H1 (cell line): ENCODE results near the gene RNF212. TPM values are rescaled to one million over a fixed set of nuclear protein-coding genes. Genes with fewer than 3 reads are reported as not detected.

Experiments used
- CTCF ChIA-PET: fragments of 300-600 bp; sonication (Branson Sonifier 250); formaldehyde crosslinking; loops from one replicate; lab custom pipeline; 2021; ENCODE audit not compliant: partially characterized antibody; lab: Charles Lee
- POLR2A ChIA-PET: fragments of 300-600 bp; sonication (Branson Sonifier 250); formaldehyde crosslinking; loops from one replicate; lab custom pipeline; 2021; ENCODE audit warnings: inconsistent platforms; ENCODE audit not compliant: partially characterized antibody; lab: Charles Lee
- DNase-seq, 2 experiments: peaks; one replicate each; pipeline versions ENCODE4 v3.0.0 to v3.0.0-alpha.2; 2010 to 2022; ENCODE audit warnings: low spot score in 2 of 2, low read depth in 1 of 2, mixed read lengths in 1 of 2
- FAIRE-seq: peaks from 2 replicates; lab custom pipeline; 2011; peaks lifted over from hg19 to GRCh38; lab: Jason Lieb, UNC
- H2AFZ ChIP-seq: 2 replicates; pipeline ENCODE4 v1.8.1; 2012; ENCODE audit warnings: low read length, inconsistent platforms
- H2AK5ac ChIP-seq: 2 replicates; pipeline ENCODE4 v1.6.1; 2013; ENCODE audit warnings: low read depth, low read length
- H2BK120ac ChIP-seq: replicated peaks from 2 replicates; pipeline ENCODE3; 2013; ENCODE audit warnings: low read depth, low read length, inconsistent platforms
- H2BK12ac ChIP-seq: 2 replicates; pipeline ENCODE4 v1.6.1; 2013; ENCODE audit warnings: low read depth, low read length
- H2BK15ac ChIP-seq: 2 replicates; pipeline ENCODE4 v1.6.1; 2013; ENCODE audit warnings: low read length
- H2BK20ac ChIP-seq: 2 replicates; pipeline ENCODE4 v1.6.1; 2013; ENCODE audit warnings: low read length
- H2BK5ac ChIP-seq: 2 replicates; pipeline ENCODE4 v1.6.1; 2013; ENCODE audit warnings: low read depth, low read length
- H3K14ac ChIP-seq: 2 replicates; pipeline ENCODE4 v1.6.1; 2013; ENCODE audit warnings: inconsistent platforms; ENCODE audit not compliant: insufficient read length
- H3K18ac ChIP-seq: 2 replicates; pipeline ENCODE4 v1.6.1; 2013; ENCODE audit warnings: low read length; ENCODE audit errors: extremely low read depth
- H3K23ac ChIP-seq: 2 replicates; pipeline ENCODE4 v1.6.1; 2013; ENCODE audit warnings: inconsistent platforms; ENCODE audit not compliant: insufficient read length
- H3K23me2 ChIP-seq: 2 replicates; pipeline ENCODE4 v1.6.1; 2013; ENCODE audit warnings: low read depth, low read length
- H3K27ac ChIP-seq: 2 replicates; pipeline ENCODE4 v1.6.1; 2011; ENCODE audit warnings: low read depth, low read length, inconsistent platforms
- H3K27me3 ChIP-seq, 4 experiments: replicated peaks in 1 of 4; 1 replicate in 1 of 4; 2 replicates in 3 of 4; pipeline versions ENCODE4 v1.6.1 to v1.8.1; 2011 to 2013; ENCODE audit warnings: low read length in 3 of 4, mild to moderate bottlenecking in 3 of 4, inconsistent platforms in 2 of 4, mixed read lengths in 2 of 4, moderate library complexity in 1 of 4; ENCODE audit not compliant: control insufficient read depth in 3 of 4, insufficient read depth in 3 of 4; ENCODE audit errors: extremely low read depth in 1 of 4
- H3K36me3 ChIP-seq, 4 experiments: 2 replicates each; pipeline versions ENCODE4 v1.6.1 to v1.8.1; 2011 to 2013; ENCODE audit warnings: mild to moderate bottlenecking in 4 of 4, low read length in 3 of 4, moderate library complexity in 2 of 4, control low read depth in 1 of 4, inconsistent platforms in 1 of 4; ENCODE audit not compliant: insufficient read depth in 4 of 4, control insufficient read depth in 2 of 4
- H3K4ac ChIP-seq: replicated peaks from 2 replicates; pipeline ENCODE3; 2013; ENCODE audit warnings: low read length, low read depth, mixed read lengths, inconsistent platforms; ENCODE audit not compliant: insufficient read length
- H3K4me1 ChIP-seq, 4 experiments: replicated peaks in 1 of 4; 1 replicate in 1 of 4; 2 replicates in 3 of 4; pipeline versions ENCODE4 v1.6.1 to v1.8.1; 2011 to 2013; ENCODE audit warnings: low read length in 3 of 4, inconsistent platforms in 2 of 4, mixed read lengths in 1 of 4; ENCODE audit not compliant: insufficient read depth in 4 of 4, control insufficient read depth in 3 of 4
- H3K4me2 ChIP-seq, 2 experiments: 2 replicates each; pipeline versions ENCODE4 v1.6.1 to v1.8.1; 2011 to 2013; ENCODE audit warnings: low read depth in 2 of 2, low read length in 2 of 2, control low read depth in 1 of 2, inconsistent platforms in 1 of 2, mild to moderate bottlenecking in 1 of 2; ENCODE audit not compliant: insufficient read depth in 1 of 2
- H3K4me3 ChIP-seq, 4 experiments: fragments of 200-600, 300-600 bp in 1 of 4; sonication (generic), shearing (Covaris generic), sonication (Bioruptor Twin) in 1 of 4; 2 replicates each; pipeline versions ENCODE4 v1.5.1 to v1.8.1; 2011 to 2016; ENCODE audit warnings: low read length in 4 of 4, low read depth in 3 of 4, control low read depth in 2 of 4, inconsistent platforms in 2 of 4, mild to moderate bottlenecking in 2 of 4, mixed read lengths in 1 of 4, moderate library complexity in 1 of 4; ENCODE audit not compliant: insufficient read depth in 2 of 4; ENCODE audit errors: extremely low read depth in 1 of 4
- H3K56ac ChIP-seq: replicated peaks from 2 replicates; pipeline ENCODE3; 2013; ENCODE audit warnings: low read depth, mild to moderate bottlenecking, mixed read lengths, low read length, inconsistent platforms; ENCODE audit not compliant: insufficient read length
- H3K79me1 ChIP-seq: 2 replicates; pipeline ENCODE4 v1.6.1; 2013; ENCODE audit warnings: low read depth, low read length, control low read depth
- H3K79me2 ChIP-seq, 2 experiments: 2 replicates each; pipeline versions ENCODE4 v1.6.1 to v1.8.1; 2012 to 2013; ENCODE audit warnings: low read length in 2 of 2, mild to moderate bottlenecking in 2 of 2, inconsistent platforms in 1 of 2; ENCODE audit not compliant: insufficient read depth in 2 of 2, control insufficient read depth in 1 of 2
- H3K9ac ChIP-seq, 4 experiments: replicated peaks in 1 of 4; 1 replicate in 1 of 4; 2 replicates in 3 of 4; pipeline versions ENCODE4 v1.6.1 to v1.8.1; 2011 to 2013; ENCODE audit warnings: low read depth in 3 of 4, low read length in 3 of 4, control low read depth in 2 of 4, mild to moderate bottlenecking in 2 of 4, moderate library complexity in 2 of 4, inconsistent platforms in 1 of 4; ENCODE audit errors: extremely low read depth in 1 of 4
- H3K9me3 ChIP-seq, 2 experiments: 2 replicates each; pipeline versions ENCODE4 v1.6.1 to v1.8.1; 2012 to 2013; ENCODE audit warnings: mild to moderate bottlenecking in 2 of 2, moderate library complexity in 2 of 2, control low read depth in 1 of 2, inconsistent platforms in 1 of 2, low read depth in 1 of 2, low read length in 1 of 2, mixed read lengths in 1 of 2; ENCODE audit not compliant: insufficient read depth in 2 of 2
- H4K20me1 ChIP-seq, 2 experiments: replicated peaks in 1 of 2; 2 replicates each; pipeline versions ENCODE3 to v1.8.1; 2011 to 2013; ENCODE audit warnings: inconsistent platforms in 2 of 2, low read length in 2 of 2, mild to moderate bottlenecking in 1 of 2; ENCODE audit not compliant: insufficient read depth in 2 of 2, control insufficient read depth in 1 of 2
- H4K5ac ChIP-seq: 2 replicates; pipeline ENCODE4 v1.6.1; 2013; ENCODE audit warnings: low read length, low read depth, mixed read lengths, inconsistent platforms; ENCODE audit not compliant: insufficient read length
- H4K8ac ChIP-seq: 2 replicates; pipeline ENCODE4 v1.8.0; 2013; ENCODE audit warnings: mild to moderate bottlenecking, moderate library complexity, low read length, inconsistent platforms; ENCODE audit not compliant: insufficient read depth; ENCODE audit errors: extremely low read depth
- H4K91ac ChIP-seq: replicated peaks from 2 replicates; pipeline ENCODE3; 2013; ENCODE audit warnings: low read length, mixed read lengths, inconsistent platforms; ENCODE audit not compliant: insufficient read length
- CBX5 ChIP-seq: fragments of 300-800, 300-1000 bp; sonication (generic); IDR thresholded peaks from 2 replicates; pipeline ENCODE4 v1.7.1; 2016; ENCODE audit warnings: antibody characterized with exemption, low read length, low read depth
- JUND ChIP-seq: IDR thresholded peaks from 2 replicates; pipeline ENCODE4 v1.6.1; 2011; ENCODE audit warnings: mild to moderate bottlenecking, improper control_type of control experiment, low read length
- NRF1 ChIP-seq: IDR thresholded peaks from 2 replicates; pipeline ENCODE4 v1.6.1; 2011; ENCODE audit warnings: mild to moderate bottlenecking, low read depth, low read length, improper control_type of control experiment
- POU5F1 ChIP-seq: IDR thresholded peaks from 2 replicates; pipeline ENCODE4 v1.6.1; 2011; ENCODE audit warnings: low read depth, mild to moderate bottlenecking, low read length, moderate library complexity
- SIN3A ChIP-seq, 2 experiments: IDR thresholded peaks in 1 of 2; conservative IDR thresholded peaks in 1 of 2; 2 replicates each; pipeline ENCODE4 v1.6.1; 2011 to 2012; ENCODE audit warnings: low read length in 2 of 2, improper control_type of control experiment in 1 of 2, low read depth in 1 of 2, mild to moderate bottlenecking in 1 of 2
- SIX5 ChIP-seq: IDR thresholded peaks from 2 replicates; pipeline ENCODE4 v1.6.1; 2011; ENCODE audit warnings: mild to moderate bottlenecking, low read depth, low read length
- WGBS, 2 experiments: shearing (Covaris generic) in 1 of 2; methylation state at CpG; one replicate each; pipeline versions ENCODE4 v1.1.6 to v1.1.7; 2013 to 2015; ENCODE audit warnings: low lambda C conversion rate in 2 of 2, mixed read lengths in 2 of 2, inconsistent platforms in 1 of 2, low coverage in 1 of 2, missing lambda C conversion rate in 1 of 2; ENCODE audit not compliant: insufficient replicate concordance in 2 of 2, insufficient coverage in 1 of 2, insufficient read length in 1 of 2; ENCODE audit errors: extremely low coverage in 1 of 2, missing lambda C conversion rate in 1 of 2; 5-methylcytosine and 5-hydroxymethylcytosine counted together
- polyA plus RNA-seq, 7 experiments: library from polyadenylated mRNA; depleted of rRNA in 3 of 7; stranded (reverse) in 5 of 7; unstranded in 2 of 7; fragments of >200 nt in 5 of 7; fragments of 200-250 nt in 2 of 7; gene quantifications; 1 replicate in 5 of 7; 2 replicates in 1 of 7; 4 replicates in 1 of 7; pipeline versions ENCODE4 v1.2.1 to v1.2.3, GENCODE V29; 2011 to 2013; ENCODE audit warnings: missing spikeins in 2 of 7, mixed read lengths in 2 of 7
- total RNA-seq: library from RNA; stranded (reverse); fragmentation: NEBNext Ultra II Directional; extraction: Animal tissue kit (Norgen Biotek cat#: 25700); gene quantifications from 2 replicates; pipeline ENCODE4 v1.2.1, GENCODE V29; 2021
- TF ChIP-seq, protein P1 (sequence below): IDR thresholded peaks from 2 replicates; pipeline ENCODE4 v1.6.1; 2011; ENCODE audit warnings: low read length, improper control_type of control experiment

Gene RNF212
- total and polyA plus RNA-seq, 2 of the 8 experiments (the other 6 are each of a cell fraction or from before 2014, with no cell fraction given): 3.4 to 5.4 TPM

DNA sequence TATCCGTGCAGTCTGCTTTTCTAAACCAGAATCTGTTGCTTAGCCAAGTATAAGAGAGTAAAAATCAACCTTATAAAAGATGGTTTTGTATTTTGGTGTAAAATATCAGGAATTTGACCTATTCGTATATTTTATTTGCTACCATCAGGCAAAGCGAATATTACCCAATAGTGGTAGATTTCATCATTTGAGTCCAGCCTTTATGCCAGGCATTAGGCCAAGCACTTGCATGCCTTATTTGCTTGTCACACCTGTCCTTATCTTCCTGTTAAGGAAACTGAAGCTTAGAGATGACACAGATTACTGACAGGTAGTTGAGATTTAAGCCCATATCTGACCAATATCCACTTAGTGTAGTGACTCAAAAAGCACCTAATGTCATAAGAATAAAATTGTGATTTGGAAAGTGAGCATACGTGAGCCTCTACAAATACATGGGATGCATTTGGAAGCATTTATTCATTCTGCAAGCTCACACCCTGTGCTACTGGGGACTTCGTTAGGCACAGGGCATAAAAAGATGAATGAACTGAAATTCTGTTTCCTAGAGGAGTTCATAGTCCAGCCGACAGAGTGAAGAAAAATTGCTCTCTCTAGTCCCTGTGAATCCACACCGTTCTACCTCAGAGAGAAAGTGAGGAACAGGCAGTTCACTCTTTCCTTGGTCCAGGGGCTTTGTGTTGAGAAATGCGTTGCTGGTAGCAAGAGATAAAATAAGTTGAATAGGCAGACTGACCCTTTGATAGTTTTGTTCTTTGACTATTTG is 2.3 kb upstream of the RNF212 start:
- no peak for TF ChIP-seq SIN3A (conservative IDR thresholded peaks at IDR 0.05 in 1 of 2, IDR thresholded peaks at IDR 0.05 in 1 of 2; ENCODE audit: low read depth in 1 of 2, low read length in 2 of 2)
- TF ChIP-seq POU5F1: no peak
- no peak for TF ChIP-seq NRF1
- TF ChIP-seq, protein P1, sequence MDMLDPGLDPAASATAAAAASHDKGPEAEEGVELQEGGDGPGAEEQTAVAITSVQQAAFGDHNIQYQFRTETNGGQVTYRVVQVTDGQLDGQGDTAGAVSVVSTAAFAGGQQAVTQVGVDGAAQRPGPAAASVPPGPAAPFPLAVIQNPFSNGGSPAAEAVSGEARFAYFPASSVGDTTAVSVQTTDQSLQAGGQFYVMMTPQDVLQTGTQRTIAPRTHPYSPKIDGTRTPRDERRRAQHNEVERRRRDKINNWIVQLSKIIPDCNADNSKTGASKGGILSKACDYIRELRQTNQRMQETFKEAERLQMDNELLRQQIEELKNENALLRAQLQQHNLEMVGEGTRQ: no peak
- no peak for TF ChIP-seq SIX5
- TF ChIP-seq JUND: no peak
- TF ChIP-seq CBX5: no peak
- no peak overlapping the region for H2BK5ac ChIP-seq
- H4K20me1 ChIP-seq: no peaks in the 10 kb centered on the region
- no peaks in the 10 kb centered on the region for H3K79me1 ChIP-seq
- H3K4me3 ChIP-seq: no peak overlapping the region
- H2BK20ac ChIP-seq: no peak overlapping the region
- H2BK12ac ChIP-seq: no peak overlapping the region
- H3K27ac ChIP-seq: no peak overlapping the region
- DNase-seq (no peak), FAIRE-seq (no peak)
- ChIA-PET CTCF (interaction anchor here (0.9 to 3.8 kb wide), 7 partner anchors 9 to 153 kb away, joined by 3 to 25 read pairs (median 4); no protein-coding TSS in a partner anchor), POLR2A (no interaction called here)
- H3K56ac ChIP-seq: no peak overlapping the region
- no peak overlapping the region for H2AFZ ChIP-seq
- H3K14ac ChIP-seq: no peak overlapping the region
- no peak overlapping the region for H4K5ac ChIP-seq
- H3K9ac ChIP-seq: no peak overlapping the region
- no peaks in the 10 kb centered on the region for H3K36me3 ChIP-seq
- no peak overlapping the region for H3K4ac ChIP-seq
- no peak overlapping the region for H4K8ac ChIP-seq
- WGBS, 2 experiments: 82% methylated on average over 8 of the region's 8 CpGs; no CpG with 5 or more reads in 1 of the 2 experiments
- peaks cover 0 to 4% (median 0%) of the 10 kb centered on the region in 4 experiments; a peak in 1 of 7 replicates for H3K4me1 ChIP-seq
- H2BK120ac ChIP-seq: no peak overlapping the region
- H3K18ac ChIP-seq: no peak overlapping the region
- no peak overlapping the region for H4K91ac ChIP-seq
- peaks cover 7 to 21% (median 14%) of the 10 kb centered on the region in 4 experiments for H3K27me3 ChIP-seq
- no peak overlapping the region for H2BK15ac ChIP-seq
- peaks cover 2% of the 10 kb centered on the region; the same call in 1 of the 2 replicates for H3K23me2 ChIP-seq
- H2AK5ac ChIP-seq: no peak overlapping the region
- no peak overlapping the region for H3K4me2 ChIP-seq
- no peaks in the 10 kb centered on the region for H3K79me2 ChIP-seq
- no peak overlapping the region for H3K23ac ChIP-seq
- H3K9me3 ChIP-seq: no peaks in the 10 kb centered on the region; a peak in 1 of 4 replicates
